BJ (cell line): Measurements from ENCODE around the gene SLC25A51. TPM values are rescaled to one million over a fixed set of nuclear protein-coding genes. Genes with fewer than 3 reads are reported as not detected.

Experiments
- CTCF ChIA-PET: fragments of 350-600 bp; formaldehyde crosslinking; extraction: SDS; loops from one replicate; lab custom pipeline; 2021; ENCODE audit warnings: antibody characterized with exemption, inconsistent platforms; lab: Yijun Ruan, JAX
- POLR2A ChIA-PET: fragments of 300-600 bp; sonication (Branson Sonifier 250); formaldehyde crosslinking; extraction: SDS; loops from one replicate; lab custom pipeline; 2021; ENCODE audit warnings: antibody characterized with exemption; lab: Charles Lee
- DNase-seq: peaks from one replicate; pipeline ENCODE4 v3.0.0-alpha.2; 2011; ENCODE audit warnings: low read depth
- H3K27me3 ChIP-seq: 2 replicates; pipeline ENCODE4 v1.6.0; 2011; ENCODE audit warnings: low read length; ENCODE audit not compliant: control insufficient read depth, insufficient read depth
- H3K36me3 ChIP-seq: 2 replicates; pipeline ENCODE4 v1.5.1; 2011; ENCODE audit warnings: low read length; ENCODE audit not compliant: control insufficient read depth, insufficient read depth
- H3K4me3 ChIP-seq: 2 replicates; pipeline ENCODE4 v1.5.1; 2011; ENCODE audit warnings: low read depth, mild to moderate bottlenecking, control low read depth, low read length
- CTCF ChIP-seq: IDR thresholded peaks from 2 replicates; pipeline ENCODE4 v1.5.1; 2011; ENCODE audit warnings: low read depth, mild to moderate bottlenecking, control low read depth, inconsistent platforms, low read length, moderate library complexity; ENCODE audit not compliant: insufficient read depth
- polyA plus RNA-seq: library from polyadenylated mRNA; depleted of rRNA; stranded (reverse); fragments of >200 nt; gene quantifications from 2 replicates; pipeline ENCODE4 v1.2.3, GENCODE V29; 2011

Gene SLC25A51
- polyA plus RNA-seq, 1 experiment = 15.6 TPM

- POLR2A ChIA-PET = interaction anchor here (0.5 kb wide), 1 partner anchor 147 kb away, joined by 4 read pairs; no protein-coding TSS in a partner anchor
- no peak for TF ChIP-seq CTCF
- no peak for DNase-seq
Observed at GRCh38 chr9:37931592-37931991, 27.7 kb upstream of the SLC25A51 start.

DNA sequence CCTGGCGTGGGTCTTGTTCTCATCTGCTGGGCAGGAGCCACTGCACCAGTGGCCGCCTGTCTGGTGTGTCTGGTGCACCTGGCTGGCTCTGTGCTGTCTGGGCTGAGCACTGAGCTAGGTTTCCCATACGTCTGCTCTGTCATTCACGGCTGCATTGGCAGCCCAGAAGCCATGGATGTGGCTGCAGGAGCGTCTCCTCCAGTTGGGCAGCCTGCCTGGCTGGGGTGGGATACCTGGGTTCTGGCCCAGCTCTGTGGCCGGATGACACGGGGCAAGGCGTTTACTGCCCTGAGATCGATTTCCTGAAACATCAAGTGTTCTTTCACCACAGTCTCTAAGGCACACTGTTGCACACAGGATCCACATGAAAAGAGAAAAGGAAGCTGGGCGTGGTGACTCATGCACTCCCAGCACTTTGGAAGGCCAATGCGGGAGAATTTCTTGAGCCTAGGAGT, 25.5 kb upstream of the SLC25A51 start:
- no peak for DNase-seq
- H3K4me3 ChIP-seq = no peak overlapping the region
- TF ChIP-seq CTCF = no peak
- CTCF ChIA-PET = interaction anchor here (0.6 to 1.4 kb wide), 2 partner anchors 10 to 16 kb away, joined by 3 read pairs; no protein-coding TSS in a partner anchor
- H3K36me3 ChIP-seq = peaks cover 10% of the 10 kb centered on the region
- no peaks in the 10 kb centered on the region for H3K27me3 ChIP-seq
- POLR2A ChIA-PET = no interaction called here

More at GRCh38 chr9:37931592-37931991, 27.7 kb upstream of the SLC25A51 start:
- Histone ChIP-seq H3K27me3 (no peaks in the 10 kb centered on the region), H3K36me3 (peaks cover 10% of the 10 kb centered on the region), H3K4me3 (no peak overlapping the region)
- CTCF ChIA-PET = interaction anchor here (0.7 kb wide), 1 partner anchor 18 kb away, joined by 4 read pairs; no protein-coding TSS in a partner anchor

- H3K36me3 ChIP-seq = peaks cover 10% of the 10 kb centered on the region
- DNase-seq = no peak
- ChIA-PET CTCF (interaction anchor here (0.6 to 1.4 kb wide), 2 partner anchors 9 to 16 kb away, joined by 3 read pairs; no protein-coding TSS in a partner anchor), POLR2A (no interaction called here)
- H3K27me3 ChIP-seq = no peaks in the 10 kb centered on the region
- H3K4me3 ChIP-seq = no peak overlapping the region
- no peak for TF ChIP-seq CTCF
Observed at GRCh38 chr9:37928552-37929430, 24.9 kb upstream of the SLC25A51 start.

- ChIA-PET POLR2A (no interaction called here), CTCF (interaction anchor here (1.4 to 1.9 kb wide), 2 partner anchors 14 to 15 kb away, joined by 3 to 8 read pairs; no protein-coding TSS in a partner anchor)
- Histone ChIP-seq H3K27me3 (no peaks in the 10 kb centered on the region), H3K4me3 (no peak overlapping the region), H3K36me3 (peaks cover 12% of the 10 kb centered on the region)
- TF ChIP-seq CTCF = no peak
- DNase-seq = no peak
Observed at GRCh38 chr9:37927601-37928551, 23.9 kb upstream of the SLC25A51 start.
